GM10847 (cell line): ENCODE measurements around the gene NSD2.
A peak's percentile ranks its signal among the peaks of the same experiment; 100 is the strongest.

Experiments
- POLR2A ChIP-seq: IDR thresholded peaks from 2 replicates; pipeline ENCODE4 v1.6.1; 2011; ENCODE audit not compliant: insufficient read length; ENCODE audit errors: extremely low read depth

Gene NSD2

GRCh38 chr4:1975880-1976279, 104.7 kb downstream of the NSD2 start:
- no peak for TF ChIP-seq POLR2A

GRCh38 chr4:1976416-1977352, 105.5 kb downstream of the NSD2 start:
- TF ChIP-seq POLR2A, result no peak

GRCh38 chr4:1978226-1978625, 107.0 kb downstream of the NSD2 start:
- no peak for TF ChIP-seq POLR2A

GRCh38 chr4:1978741-1979476, 107.7 kb downstream of the NSD2 start:
- no peak for TF ChIP-seq POLR2A

- no peak for TF ChIP-seq POLR2A
These were observed 108.4 kb downstream of the NSD2 start for GRCh38 chr4:1979477-1980196.

- no peak for TF ChIP-seq POLR2A
These were observed 109.4 kb downstream of the NSD2 start for GRCh38 chr4:1980561-1981041.

GRCh38 chr4:1981251-1982058, 110.3 kb downstream of the NSD2 start:
- TF ChIP-seq POLR2A, result no peak

- TF ChIP-seq POLR2A, result no peak
These were observed 111.2 kb downstream of the NSD2 start for GRCh38 chr4:1982124-1983052.

- TF ChIP-seq POLR2A, result peak; percentile 12
These were observed 112.1 kb downstream of the NSD2 start for GRCh38 chr4:1983053-1983845.

GRCh38 chr4:1983846-1984405, 112.7 kb downstream of the NSD2 start:
- TF ChIP-seq POLR2A, result peak; percentile 9

GRCh38 chr4:1984406-1985191, 113.4 kb downstream of the NSD2 start:
- no peak for TF ChIP-seq POLR2A

- TF ChIP-seq POLR2A, result no peak
These were observed 114.1 kb downstream of the NSD2 start for GRCh38 chr4:1985294-1985693.
